ENCODE measurements around the gene ARID1A. TPM values are rescaled to one million over a fixed set of nuclear protein-coding genes. Genes with fewer than 3 reads are reported as not detected.

Gene ARID1A
- polyA plus RNA-seq, 2 of the 4 experiments (the other 2 are of a cell fraction): 17.4 to 21.4 TPM

GRCh38 chr1:26744075-26744959 is 48.5 kb downstream of the ARID1A start:
- POLR2A ChIA-PET: no interaction called here
- H3K4me1 ChIP-seq: peaks cover 9% of the 10 kb centered on the region; the same call in 2 of the 3 replicates
- 0 out of 3 replicates have a peak overlapping the region, but pooled peaks have one; percentile 3 for H3K4me2 ChIP-seq
- H3K27ac ChIP-seq: peak overlapping the region in 1 of 2 experiments; percentile 40; a peak in 1 of 6 replicates
- H3K4me3 ChIP-seq: no peak overlapping the region
- DNase-seq (ENCODE audit: low read depth in 1 of 2, low spot score in 1 of 2): peak in 1 of 2 experiments; percentile 44
- FAIRE-seq: no peak
- H3K9me3 ChIP-seq: no peaks in the 10 kb centered on the region
- ATAC-seq: peak; percentile 56 to 86; a peak in 5 of 6 replicates
- CTCF ChIA-PET: interaction anchor here (1.7 to 1.9 kb wide), 2 partner anchors 17 to 142 kb away, joined by 5 to 6 read pairs; no protein-coding TSS in a partner anchor
- TF ChIP-seq ZNF302 (CRISPR knock-in tag; IDR thresholded peaks at IDR 0.05): no peak
- no peak for TF ChIP-seq HOXB5 (CRISPR knock-in tag; IDR thresholded peaks at IDR 0.05)
- peak; percentile 49 for TF ChIP-seq ZFP36 (IDR thresholded peaks at IDR 0.05; ENCODE audit: borderline replicate concordance, partially characterized antibody)
- TF ChIP-seq E2F6 (IDR thresholded peaks at IDR 0.05; ENCODE audit: borderline replicate concordance, low read depth): no peak
- 72% methylated on average over 8 of the region's 8 CpGs for WGBS (ENCODE audit: missing lambda C conversion rate)

GRCh38 chr1:26745191-26745590 is 49.4 kb downstream of the ARID1A start:
- CTCF ChIA-PET: interaction anchor here (1.0 to 1.7 kb wide), 2 partner anchors 44 to 143 kb away, joined by 3 to 6 read pairs; no protein-coding TSS in a partner anchor
- TF ChIP-seq FOSL2 (IDR thresholded peaks at IDR 0.05) (no peak), FOSL2 (CRISPR knock-in tag; IDR thresholded peaks at IDR 0.05) (no peak), SMC3 (IDR thresholded peaks at IDR 0.05) (no peak), RCOR1 (IDR thresholded peaks at IDR 0.05; ENCODE audit: low read depth, low read length) (no peak), MAFK (IDR thresholded peaks at IDR 0.05; ENCODE audit: partially characterized antibody) (no peak), MAZ (IDR thresholded peaks at IDR 0.05; ENCODE audit: borderline replicate concordance, low read depth, low read length) (no peak), REST (IDR thresholded peaks at IDR 0.05) (no peak), HES2 (IDR thresholded peaks at IDR 0.05) (no peak), ATOH8 (CRISPR knock-in tag; IDR thresholded peaks at IDR 0.05; ENCODE audit: low read depth) (no peak), FOXS1 (CRISPR knock-in tag; IDR thresholded peaks at IDR 0.05) (no peak), CHD4 (IDR thresholded peaks at IDR 0.05; ENCODE audit: borderline replicate concordance) (no peak), EHMT2 (IDR thresholded peaks at IDR 0.05; ENCODE audit: low read depth) (no peak)
- 89% methylated on average over 5 of the region's 5 CpGs for WGBS (ENCODE audit: missing lambda C conversion rate)

More at GRCh38 chr1:26745191-26745590, 49.4 kb downstream of the ARID1A start:
- FAIRE-seq (no peak), ATAC-seq (no peak), DNase-seq (ENCODE audit: low read depth in 1 of 2, low spot score in 1 of 2) (no peak)
- POLR2A ChIA-PET: no interaction called here
- H3K4me3 ChIP-seq: no peak overlapping the region
- H3K4me2 ChIP-seq: no peak overlapping the region
- no peaks in the 10 kb centered on the region for H3K9me3 ChIP-seq
- H3K27ac ChIP-seq: no peak overlapping the region
- H3K4me1 ChIP-seq: peaks cover 9% of the 10 kb centered on the region; the same call in 2 of the 3 replicates
